COLO829 (cell line): Measurements from ENCODE around the gene PDPK1.

Experiments
- DNase-seq: peaks from one replicate; pipeline ENCODE4 v3.0.0; 2012; ENCODE audit warnings: low spot score

Gene PDPK1

DNA sequence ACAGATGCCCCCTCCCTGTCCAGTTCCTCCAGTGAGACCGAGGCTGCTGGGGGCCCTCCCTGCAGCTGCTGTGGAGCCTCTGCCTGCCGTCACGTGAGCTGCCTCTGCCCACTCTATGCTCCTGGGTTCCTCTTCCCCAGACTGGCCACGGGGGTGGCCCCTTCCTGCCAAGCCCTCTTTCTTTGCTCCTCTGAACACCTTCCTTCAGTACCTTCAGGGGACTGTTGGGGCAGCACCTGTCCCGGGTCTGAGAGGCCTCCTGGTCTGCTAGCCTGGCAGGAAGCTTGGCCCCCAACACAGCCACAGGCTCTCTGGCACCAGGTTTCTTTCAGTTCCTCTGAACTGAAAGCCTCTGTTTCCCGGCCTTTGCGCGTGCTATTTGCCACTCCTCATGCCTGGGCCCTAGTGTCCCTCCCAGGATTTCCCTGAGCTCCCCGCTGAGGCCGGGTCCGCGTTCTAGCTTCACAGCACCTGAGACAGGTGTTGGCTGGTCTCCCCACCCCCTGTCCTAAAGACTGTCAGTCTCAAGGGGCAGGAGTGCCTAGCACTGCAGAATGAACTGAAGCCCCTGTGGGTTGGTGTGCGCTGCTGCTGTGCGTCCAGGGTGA lies 30.7 kb upstream of the PDPK1 start:
- DNase-seq = no peak

- no peak for DNase-seq
Observed at GRCh38 chr16:2507665-2508064, 30.2 kb upstream of the PDPK1 start.

- DNase-seq = no peak
Observed at GRCh38 chr16:2508722-2509400, 29.0 kb upstream of the PDPK1 start.

GRCh38 chr16:2511128-2511800 lies 26.6 kb upstream of the PDPK1 start:
- no peak for DNase-seq

GRCh38 chr16:2511996-2512734 lies 25.7 kb upstream of the PDPK1 start:
- DNase-seq = no peak

DNA sequence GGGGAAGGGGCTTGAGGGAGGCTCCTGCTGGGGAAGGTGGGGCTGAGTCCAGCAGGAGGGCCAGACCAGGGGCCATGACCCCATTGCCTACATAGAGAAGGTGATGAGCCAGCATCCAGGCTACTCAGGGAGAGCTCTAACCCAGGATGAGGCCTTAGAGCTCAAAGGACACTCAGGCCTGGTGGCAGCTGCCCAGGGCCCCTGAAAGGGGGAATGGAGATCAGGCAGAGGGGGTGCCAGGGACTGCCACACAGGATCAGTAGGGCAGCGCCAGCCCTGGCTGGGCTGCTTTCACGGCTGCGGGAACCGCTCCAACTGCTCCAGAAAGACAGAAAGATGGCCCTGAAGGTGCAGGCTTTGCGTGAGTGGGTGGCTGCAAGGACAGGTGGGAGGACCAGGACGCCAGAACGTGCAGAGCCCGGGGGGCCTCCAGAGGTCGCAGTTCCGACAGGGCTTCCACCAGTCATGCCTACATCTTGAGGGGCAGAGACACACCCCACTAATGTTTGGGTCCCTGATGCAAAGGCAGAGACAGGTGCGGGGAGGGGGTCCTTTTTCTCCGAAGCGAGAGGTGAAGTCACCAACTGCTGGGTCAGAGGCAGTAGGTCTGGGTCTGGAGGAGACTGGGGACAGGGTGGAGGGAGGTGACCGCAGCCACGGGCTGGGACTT lies 25.0 kb upstream of the PDPK1 start:
- no peak for DNase-seq

- DNase-seq = peak; percentile 97
Observed at GRCh38 chr16:2513405-2514332, 24.2 kb upstream of the PDPK1 start, which contains the start of gene ATP6V0C. Gene ATP6V0C (plus strand): TSS chr16:2513952. CDS start chr16:2514104, 152 bp downstream.

- DNase-seq = no peak
Observed at GRCh38 chr16:2514333-2515179, 23.3 kb upstream of the PDPK1 start.

- DNase-seq = no peak
Observed at GRCh38 chr16:2515180-2515851, 22.5 kb upstream of the PDPK1 start.

GRCh38 chr16:2516391-2517240 lies 21.2 kb upstream of the PDPK1 start:
- peak; percentile 70 for DNase-seq

- DNase-seq = no peak
Observed at GRCh38 chr16:2517954-2518605, 19.7 kb upstream of the PDPK1 start.

DNA sequence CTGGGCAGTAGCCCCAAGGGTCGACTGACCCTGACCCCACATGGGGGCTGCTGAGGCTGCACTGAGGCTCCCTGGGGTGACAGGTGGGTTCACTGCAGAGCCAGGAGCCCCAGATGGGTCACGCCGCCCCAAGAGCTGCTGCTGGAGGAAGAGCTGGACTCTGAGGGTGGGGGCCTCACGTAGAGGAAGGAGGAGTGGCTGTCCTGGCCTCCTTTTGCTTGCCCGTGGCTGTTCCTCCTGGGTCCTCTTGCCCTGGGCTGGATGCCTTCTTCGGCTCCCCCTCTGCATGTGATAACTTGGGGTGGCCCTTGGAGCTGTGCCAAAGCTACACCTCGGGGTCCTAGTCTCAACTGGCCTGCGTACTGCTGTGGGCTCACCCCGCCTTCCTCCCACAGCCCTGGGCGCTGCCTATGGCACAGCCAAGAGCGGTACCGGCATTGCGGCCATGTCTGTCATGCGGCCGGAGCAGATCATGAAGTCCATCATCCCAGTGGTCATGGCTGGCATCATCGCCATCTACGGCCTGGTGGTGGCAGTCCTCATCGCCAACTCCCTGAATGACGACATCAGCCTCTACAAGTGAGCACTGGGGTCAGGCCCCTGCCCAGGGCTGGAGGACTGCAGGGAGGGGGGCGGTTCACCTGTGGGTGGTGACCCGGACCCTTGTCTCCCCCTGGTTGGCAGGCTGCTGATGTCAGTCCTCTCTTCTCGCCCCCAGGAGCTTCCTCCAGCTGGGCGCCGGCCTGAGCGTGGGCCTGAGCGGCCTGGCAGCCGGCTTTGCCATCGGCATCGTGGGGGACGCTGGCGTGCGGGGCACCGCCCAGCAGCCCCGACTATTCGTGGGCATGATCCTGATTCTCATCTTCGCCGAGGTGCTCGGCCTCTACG lies 18.8 kb upstream of the PDPK1 start:
- no peak for DNase-seq

GRCh38 chr16:2519711-2520080 lies 18.1 kb upstream of the PDPK1 start:
- DNase-seq = no peak

- DNase-seq = peak; percentile 92
Observed at GRCh38 chr16:2520097-2520783, 17.6 kb upstream of the PDPK1 start, which contains the start of gene AMDHD2. Gene AMDHD2 (plus strand): TSS chr16:2520371. CDS start chr16:2520459, 88 bp downstream.

DNA sequence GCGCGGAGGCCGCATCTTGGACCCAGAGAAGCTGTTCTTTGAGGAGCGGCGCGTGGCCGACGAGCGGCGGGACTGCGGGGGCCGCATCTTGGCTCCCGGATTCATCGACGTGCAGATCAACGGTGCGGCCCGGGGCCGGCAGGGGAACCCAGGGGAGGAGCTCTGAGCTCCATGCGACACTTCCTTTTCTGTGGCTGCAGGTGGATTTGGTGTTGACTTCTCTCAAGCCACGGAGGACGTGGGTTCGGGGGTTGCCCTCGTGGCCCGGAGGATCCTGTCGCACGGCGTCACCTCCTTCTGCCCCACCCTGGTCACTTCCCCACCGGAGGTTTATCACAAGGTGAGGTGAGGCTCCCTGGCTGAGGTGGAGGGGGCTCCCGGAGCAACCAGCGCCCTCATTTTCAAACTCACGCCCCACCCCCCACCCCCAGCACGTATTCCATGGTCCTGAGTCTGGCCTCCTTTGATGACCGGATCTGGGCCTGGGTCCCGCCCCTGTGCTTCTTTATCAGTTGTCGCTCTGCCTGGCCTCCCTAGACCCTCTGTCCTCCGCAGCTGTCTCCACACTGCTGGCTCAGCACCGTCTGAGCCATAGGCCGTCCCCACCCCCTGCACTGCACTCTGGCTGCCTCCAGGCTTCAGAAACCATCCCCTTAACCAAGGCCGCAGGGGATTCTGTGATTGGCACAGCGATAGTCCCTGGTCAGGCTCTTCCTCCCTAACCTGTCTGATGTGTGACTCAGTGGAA lies 16.9 kb upstream of the PDPK1 start:
- no peak for DNase-seq
